HepG2 (cell line): ENCODE data around the gene GLYATL1B. TPM values are rescaled to one million over a fixed set of nuclear protein-coding genes. Genes with fewer than 3 reads are reported as not detected.

Experiments used
- FOSL2 ChIP-seq: sonication (generic); formaldehyde crosslinking; IDR thresholded peaks from 2 replicates; pipeline ENCODE4 v1.4.0; 2020; ENCODE audit warnings: missing genetic modification reagents
- GFI1 ChIP-seq: sonication (generic); formaldehyde crosslinking; IDR thresholded peaks from 2 replicates; pipeline ENCODE4 v1.5.0; 2020; ENCODE audit warnings: missing genetic modification reagents, mild to moderate bottlenecking, borderline replicate concordance
- HNRNPLL ChIP-seq: fragments of 200-400 bp; formaldehyde crosslinking; IDR thresholded peaks from 2 replicates; pipeline ENCODE4 v1.6.1; 2017; ENCODE audit warnings: mild to moderate bottlenecking, low read depth, low read length; ENCODE audit not compliant: poor library complexity, severe bottlenecking
- KDM2A ChIP-seq: sonication (generic); formaldehyde crosslinking; IDR thresholded peaks from 2 replicates; pipeline ENCODE4 v1.4.0; 2020; ENCODE audit warnings: low read depth, missing genetic modification reagents, borderline replicate concordance
- MEIS1 ChIP-seq: sonication (generic); formaldehyde crosslinking; IDR thresholded peaks from 2 replicates; pipeline ENCODE4 v1.9.0; 2021; ENCODE audit warnings: mild to moderate bottlenecking, missing genetic modification reagents, moderate library complexity, borderline replicate concordance
- MXD4 ChIP-seq: IDR thresholded peaks from 2 replicates; pipeline ENCODE4 v1.6.1; 2016; ENCODE audit warnings: mild to moderate bottlenecking, missing biosample characterization, missing genetic modification reagents
- POLR2AphosphoS5 ChIP-seq: IDR thresholded peaks from 2 replicates; pipeline ENCODE4 v1.6.1; 2012; ENCODE audit warnings: low read depth, low read length
- POLR2G ChIP-seq: fragments of 200-400 bp; formaldehyde crosslinking; IDR thresholded peaks from 2 replicates; pipeline ENCODE4 v1.6.1; 2018; ENCODE audit warnings: mild to moderate bottlenecking, low read depth, low read length, moderate library complexity
- SAP130 ChIP-seq: IDR thresholded peaks from 2 replicates; pipeline ENCODE4 v1.6.1; 2016; ENCODE audit warnings: low read depth
- TBX2 ChIP-seq: sonication (generic); formaldehyde crosslinking; IDR thresholded peaks from 2 replicates; pipeline ENCODE4 v1.5.0; 2020; ENCODE audit warnings: missing genetic modification reagents, mild to moderate bottlenecking, borderline replicate concordance
- TMF1 ChIP-seq: sonication (generic); formaldehyde crosslinking; IDR thresholded peaks from 2 replicates; pipeline ENCODE4 v1.8.1; 2022; ENCODE audit warnings: low read depth, missing genetic modification reagents
- ZC3H13 ChIP-seq: sonication (generic); formaldehyde crosslinking; IDR thresholded peaks from 2 replicates; pipeline ENCODE4 v1.8.1; 2023; ENCODE audit warnings: mild to moderate bottlenecking, missing genetic modification reagents, moderate library complexity
- ZNF33B ChIP-seq: sonication (generic); formaldehyde crosslinking; IDR thresholded peaks from 2 replicates; pipeline ENCODE4 v1.5.1; 2020; ENCODE audit warnings: mild to moderate bottlenecking, missing genetic modification reagents
- ZNF768 ChIP-seq: sonication (generic); formaldehyde crosslinking; IDR thresholded peaks from 2 replicates; pipeline ENCODE4 v1.4.0; 2020; ENCODE audit warnings: missing genetic modification reagents
- polyA plus RNA-seq, 8 experiments: library from polyadenylated mRNA; depleted of rRNA in 3 of 8; stranded (reverse) in 7 of 8; unstranded in 1 of 8; fragments of >200 nt; fragmentation: Illumina TruSeq in 4 of 8; extraction: Trizol in 4 of 8; gene quantifications; 2 replicates each; pipeline versions ENCODE4 v1.2.1 to v1.2.3, GENCODE V29; 2011 to 2016; ENCODE audit warnings: low read depth in 4 of 8, missing spikeins in 1 of 8, mixed read lengths in 1 of 8; ENCODE audit not compliant: insufficient read depth in 1 of 8
- total RNA-seq, 5 experiments: library from RNA; depleted of rRNA; stranded (reverse); fragments of >200 nt; fragmentation: Illumina TruSeq; extraction: Trizol; gene quantifications; 2 replicates each; pipeline ENCODE4 v1.2.3, GENCODE V29; 2016; ENCODE audit warnings: low read depth in 1 of 5
- TF ChIP-seq, protein P1 (sequence below): sonication (generic); formaldehyde crosslinking; IDR thresholded peaks from 2 replicates; pipeline ENCODE4 v1.4.0; 2020; ENCODE audit warnings: missing genetic modification reagents
- TF ChIP-seq, protein P2 (sequence below): sonication (generic); formaldehyde crosslinking; IDR thresholded peaks from 2 replicates; pipeline ENCODE4 v1.5.0; 2020; ENCODE audit warnings: missing genetic modification reagents
- TF ChIP-seq, protein P3 (sequence below): IDR thresholded peaks from 2 replicates; pipeline ENCODE4 v1.6.1; 2016; ENCODE audit warnings: mild to moderate bottlenecking, missing biosample characterization, missing genetic modification reagents
- TF ChIP-seq, protein P4 (sequence below): sonication (generic); formaldehyde crosslinking; IDR thresholded peaks from 2 replicates; pipeline ENCODE4 v1.4.0; 2020; ENCODE audit warnings: missing genetic modification reagents
- TF ChIP-seq, protein P5 (sequence below): fragments of 450-650 bp; IDR thresholded peaks from 2 replicates; pipeline ENCODE4 v1.6.1; 2016

Gene GLYATL1B
- total and polyA plus RNA-seq, 2 of the 13 experiments (the other 11 are each of a cell fraction or from before 2014, with no cell fraction given) = not detected

DNA sequence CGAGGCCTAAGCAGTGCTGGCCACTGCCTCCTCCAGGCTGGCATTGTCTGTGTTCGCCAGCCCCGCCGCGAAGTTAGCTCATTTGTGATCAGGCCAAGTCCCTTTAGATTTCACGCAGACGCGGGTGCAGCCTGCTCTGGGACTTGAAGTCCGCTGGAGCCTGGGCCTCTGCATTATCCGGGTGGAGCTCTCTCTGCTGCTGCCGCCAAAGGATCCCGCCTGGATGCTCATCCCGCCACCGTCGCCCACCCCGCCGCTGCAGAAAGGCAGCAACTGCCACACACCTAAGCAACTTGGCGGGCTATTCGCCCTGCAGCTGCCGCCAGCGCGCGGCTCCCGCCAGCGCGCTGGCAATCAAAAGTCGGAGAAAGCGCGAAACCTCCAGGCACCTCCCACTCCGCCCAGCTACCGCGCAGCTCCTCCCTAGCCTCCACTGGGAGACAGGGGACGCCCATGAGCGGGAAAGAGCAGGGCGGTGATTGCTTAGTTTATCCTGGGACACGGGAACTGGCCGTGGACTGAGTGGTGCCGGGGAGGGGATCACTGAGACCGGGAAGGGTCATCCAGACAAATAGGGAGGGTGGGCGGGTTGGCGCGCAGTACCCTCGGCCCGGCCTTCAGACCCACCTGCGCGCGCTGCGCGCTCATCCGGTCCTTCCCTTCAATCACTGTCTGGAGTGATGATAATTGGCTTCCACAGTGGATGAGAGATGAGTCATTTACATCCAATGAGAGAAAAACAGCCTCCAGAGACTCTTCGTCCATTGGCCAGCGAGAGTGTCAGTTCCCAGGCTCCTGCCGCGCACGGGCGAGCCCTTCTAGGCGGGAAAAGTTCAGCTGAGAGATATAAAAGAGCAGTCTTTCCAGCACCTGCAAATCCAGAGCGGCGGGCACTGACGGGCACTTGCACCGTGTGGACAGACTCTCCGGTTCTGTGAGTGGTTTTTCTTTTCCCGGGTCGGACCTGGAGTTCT lies 20.5 kb downstream of the GLYATL1B start, which contains the start of gene FAM111B (continued):
- peak; percentile 35; the same call in 1 of the 2 replicates for TF ChIP-seq TMF1 (CRISPR knock-in tag)
- no peak for TF ChIP-seq ZNF33B (CRISPR knock-in tag)
- TF ChIP-seq POLR2AphosphoS5 = peak; percentile 53; the same call in 1 of the 2 replicates
- TF ChIP-seq POLR2G = 0 out of 2 replicates have a peak, but pooled peaks have one; percentile 3
- TF ChIP-seq HNRNPLL = peak; percentile 52
- 0 out of 2 replicates have a peak, but pooled peaks have one; percentile 23 for TF ChIP-seq MXD4 (CRISPR knock-in tag)
- peak; percentile 82 for TF ChIP-seq FOSL2 (CRISPR knock-in tag)
- TF ChIP-seq, protein P1, sequence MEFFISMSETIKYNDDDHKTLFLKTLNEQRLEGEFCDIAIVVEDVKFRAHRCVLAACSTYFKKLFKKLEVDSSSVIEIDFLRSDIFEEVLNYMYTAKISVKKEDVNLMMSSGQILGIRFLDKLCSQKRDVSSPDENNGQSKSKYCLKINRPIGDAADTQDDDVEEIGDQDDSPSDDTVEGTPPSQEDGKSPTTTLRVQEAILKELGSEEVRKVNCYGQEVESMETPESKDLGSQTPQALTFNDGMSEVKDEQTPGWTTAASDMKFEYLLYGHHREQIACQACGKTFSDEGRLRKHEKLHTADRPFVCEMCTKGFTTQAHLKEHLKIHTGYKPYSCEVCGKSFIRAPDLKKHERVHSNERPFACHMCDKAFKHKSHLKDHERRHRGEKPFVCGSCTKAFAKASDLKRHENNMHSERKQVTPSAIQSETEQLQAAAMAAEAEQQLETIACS (CRISPR knock-in tag) = peak; percentile 60
- 0 out of 2 replicates have a peak, but pooled peaks have one; percentile 26 for TF ChIP-seq MEIS1 (CRISPR knock-in tag)
- 0 out of 2 replicates have a peak, but pooled peaks have one; percentile 16 for TF ChIP-seq KDM2A (CRISPR knock-in tag)
- TF ChIP-seq, protein P2, sequence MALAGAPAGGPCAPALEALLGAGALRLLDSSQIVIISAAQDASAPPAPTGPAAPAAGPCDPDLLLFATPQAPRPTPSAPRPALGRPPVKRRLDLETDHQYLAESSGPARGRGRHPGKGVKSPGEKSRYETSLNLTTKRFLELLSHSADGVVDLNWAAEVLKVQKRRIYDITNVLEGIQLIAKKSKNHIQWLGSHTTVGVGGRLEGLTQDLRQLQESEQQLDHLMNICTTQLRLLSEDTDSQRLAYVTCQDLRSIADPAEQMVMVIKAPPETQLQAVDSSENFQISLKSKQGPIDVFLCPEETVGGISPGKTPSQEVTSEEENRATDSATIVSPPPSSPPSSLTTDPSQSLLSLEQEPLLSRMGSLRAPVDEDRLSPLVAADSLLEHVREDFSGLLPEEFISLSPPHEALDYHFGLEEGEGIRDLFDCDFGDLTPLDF (CRISPR knock-in tag) = peak; percentile 90; the same call in 1 of the 2 replicates
- TF ChIP-seq ZNF768 (CRISPR knock-in tag) = peak; percentile 11; the same call in 1 of the 2 replicates
- TF ChIP-seq GFI1 = peak; percentile 77
- TF ChIP-seq SAP130 (CRISPR knock-in tag) = peak; percentile 43; the same call in 1 of the 2 replicates
- TF ChIP-seq, protein P3, sequence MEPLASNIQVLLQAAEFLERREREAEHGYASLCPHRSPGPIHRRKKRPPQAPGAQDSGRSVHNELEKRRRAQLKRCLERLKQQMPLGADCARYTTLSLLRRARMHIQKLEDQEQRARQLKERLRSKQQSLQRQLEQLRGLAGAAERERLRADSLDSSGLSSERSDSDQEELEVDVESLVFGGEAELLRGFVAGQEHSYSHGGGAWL (CRISPR knock-in tag) = 0 out of 2 replicates have a peak, but pooled peaks have one; percentile 22
- TF ChIP-seq, protein P4, sequence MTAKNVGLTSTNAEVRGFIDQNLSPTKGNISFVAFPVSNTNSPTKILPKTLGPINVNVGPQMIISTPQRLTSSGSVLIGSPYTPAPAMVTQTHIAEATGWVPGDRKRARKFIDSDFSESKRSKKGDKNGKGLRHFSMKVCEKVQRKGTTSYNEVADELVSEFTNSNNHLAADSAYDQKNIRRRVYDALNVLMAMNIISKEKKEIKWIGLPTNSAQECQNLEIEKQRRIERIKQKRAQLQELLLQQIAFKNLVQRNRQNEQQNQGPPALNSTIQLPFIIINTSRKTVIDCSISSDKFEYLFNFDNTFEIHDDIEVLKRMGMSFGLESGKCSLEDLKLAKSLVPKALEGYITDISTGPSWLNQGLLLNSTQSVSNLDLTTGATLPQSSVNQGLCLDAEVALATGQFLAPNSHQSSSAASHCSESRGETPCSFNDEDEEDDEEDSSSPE = peak; percentile 97
- TF ChIP-seq, protein P5, sequence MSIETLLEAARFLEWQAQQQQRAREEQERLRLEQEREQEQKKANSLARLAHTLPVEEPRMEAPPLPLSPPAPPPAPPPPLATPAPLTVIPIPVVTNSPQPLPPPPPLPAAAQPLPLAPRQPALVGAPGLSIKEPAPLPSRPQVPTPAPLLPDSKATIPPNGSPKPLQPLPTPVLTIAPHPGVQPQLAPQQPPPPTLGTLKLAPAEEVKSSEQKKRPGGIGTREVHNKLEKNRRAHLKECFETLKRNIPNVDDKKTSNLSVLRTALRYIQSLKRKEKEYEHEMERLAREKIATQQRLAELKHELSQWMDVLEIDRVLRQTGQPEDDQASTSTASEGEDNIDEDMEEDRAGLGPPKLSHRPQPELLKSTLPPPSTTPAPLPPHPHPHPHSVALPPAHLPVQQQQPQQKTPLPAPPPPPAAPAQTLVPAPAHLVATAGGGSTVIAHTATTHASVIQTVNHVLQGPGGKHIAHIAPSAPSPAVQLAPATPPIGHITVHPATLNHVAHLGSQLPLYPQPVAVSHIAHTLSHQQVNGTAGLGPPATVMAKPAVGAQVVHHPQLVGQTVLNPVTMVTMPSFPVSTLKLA = no peak
- peak; percentile 45; the same call in 1 of the 2 replicates for TF ChIP-seq TBX2
- peak; percentile 58; the same call in 1 of the 2 replicates for TF ChIP-seq ZC3H13
